Left ventricle myocardium inferior (tissue), 1 donor: ENCODE data around the gene TM9SF1. TPM values are rescaled to one million over a fixed set of nuclear protein-coding genes. Genes with fewer than 3 reads are reported as not detected.

Experiments
- DNase-seq: peaks from one replicate; pipeline ENCODE4 v3.0.0-alpha.2; 2020
- H3K27ac ChIP-seq: fragments of 200-600 bp; replicated peaks from 2 replicates; pipeline ENCODE4 v1.8.0; 2021
- H3K27me3 ChIP-seq: fragments of 200-600 bp; 2 replicates; pipeline ENCODE4 v1.8.0; 2021; ENCODE audit warnings: low read depth
- H3K36me3 ChIP-seq: fragments of 200-600 bp; 2 replicates; pipeline ENCODE4 v1.8.0; 2021
- H3K4me1 ChIP-seq: fragments of 200-600 bp; 2 replicates; pipeline ENCODE4 v1.8.0; 2021
- H3K4me3 ChIP-seq: fragments of 200-600 bp; 2 replicates; pipeline ENCODE4 v1.8.0; 2021; ENCODE audit warnings: mild to moderate bottlenecking, moderate library complexity
- H3K9me3 ChIP-seq: fragments of 200-600 bp; replicated peaks from 2 replicates; pipeline ENCODE4 v1.8.0; 2021
- intact Hi-C: fragments of 100-400 bp; cut with micrococcal nuclease; formaldehyde crosslinking; loops from one replicate; pipeline ENCODE4 v1.11.0; 2022
- microRNA-seq: library from miRNA; unstranded; fragments of <30 nt; microRNA quantifications from one replicate; pipeline ENCODE4 v1.2.0, GENCODE V29; 2020
- total RNA-seq: library from RNA; stranded (reverse); fragmentation: NEBNext Ultra II Directional; extraction: Animal tissue kit (Norgen Biotek cat#: 25700); gene quantifications from one replicate; pipeline ENCODE4 v1.2.1, GENCODE V29; 2021
- TF ChIP-seq, protein P1 (sequence below): fragments of 200-600 bp; IDR thresholded peaks from 2 replicates; pipeline ENCODE4 v1.8.0; 2021; ENCODE audit warnings: antibody characterized with exemption, mild to moderate bottlenecking, borderline replicate concordance
- donor health status: DM: no; HTN: yes; CAD: no; lungs with severe emphysema.

Gene TM9SF1
- total RNA-seq, 1 donor from 2014 or later = 22.2 TPM

DNA sequence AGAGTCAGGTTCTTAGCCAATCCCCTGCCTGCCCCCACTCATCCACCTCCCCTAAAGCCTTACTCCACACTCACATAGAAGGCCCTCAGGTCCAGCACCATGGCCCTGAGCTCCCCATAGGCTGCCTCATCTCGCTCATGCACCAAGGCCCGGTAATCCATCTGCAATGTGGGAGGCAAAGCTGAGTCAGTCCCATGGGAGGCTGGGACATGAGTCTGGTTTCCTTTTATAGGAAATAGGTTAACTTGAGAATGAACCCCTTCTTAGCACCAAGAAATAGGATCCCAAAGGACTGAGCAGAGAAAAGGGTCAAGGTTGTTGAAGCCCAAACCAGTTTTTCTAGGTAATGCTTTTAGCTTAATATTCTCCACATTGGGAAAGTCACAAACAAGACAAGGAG lies 51.7 kb downstream of the TM9SF1 start:
- DNase-seq = no peak
- intact Hi-C loops = no loop called here
- H3K27ac ChIP-seq = no peak overlapping the region
- H3K9me3 ChIP-seq = no peaks in the 10 kb centered on the region
- TF ChIP-seq, protein P1, sequence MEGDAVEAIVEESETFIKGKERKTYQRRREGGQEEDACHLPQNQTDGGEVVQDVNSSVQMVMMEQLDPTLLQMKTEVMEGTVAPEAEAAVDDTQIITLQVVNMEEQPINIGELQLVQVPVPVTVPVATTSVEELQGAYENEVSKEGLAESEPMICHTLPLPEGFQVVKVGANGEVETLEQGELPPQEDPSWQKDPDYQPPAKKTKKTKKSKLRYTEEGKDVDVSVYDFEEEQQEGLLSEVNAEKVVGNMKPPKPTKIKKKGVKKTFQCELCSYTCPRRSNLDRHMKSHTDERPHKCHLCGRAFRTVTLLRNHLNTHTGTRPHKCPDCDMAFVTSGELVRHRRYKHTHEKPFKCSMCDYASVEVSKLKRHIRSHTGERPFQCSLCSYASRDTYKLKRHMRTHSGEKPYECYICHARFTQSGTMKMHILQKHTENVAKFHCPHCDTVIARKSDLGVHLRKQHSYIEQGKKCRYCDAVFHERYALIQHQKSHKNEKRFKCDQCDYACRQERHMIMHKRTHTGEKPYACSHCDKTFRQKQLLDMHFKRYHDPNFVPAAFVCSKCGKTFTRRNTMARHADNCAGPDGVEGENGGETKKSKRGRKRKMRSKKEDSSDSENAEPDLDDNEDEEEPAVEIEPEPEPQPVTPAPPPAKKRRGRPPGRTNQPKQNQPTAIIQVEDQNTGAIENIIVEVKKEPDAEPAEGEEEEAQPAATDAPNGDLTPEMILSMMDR = no peak
- H3K4me3 ChIP-seq = no peak overlapping the region
- H3K36me3 ChIP-seq = peaks cover 29% of the 10 kb centered on the region
- no peaks in the 10 kb centered on the region for H3K27me3 ChIP-seq
- H3K4me1 ChIP-seq = peaks cover 70% of the 10 kb centered on the region

DNA sequence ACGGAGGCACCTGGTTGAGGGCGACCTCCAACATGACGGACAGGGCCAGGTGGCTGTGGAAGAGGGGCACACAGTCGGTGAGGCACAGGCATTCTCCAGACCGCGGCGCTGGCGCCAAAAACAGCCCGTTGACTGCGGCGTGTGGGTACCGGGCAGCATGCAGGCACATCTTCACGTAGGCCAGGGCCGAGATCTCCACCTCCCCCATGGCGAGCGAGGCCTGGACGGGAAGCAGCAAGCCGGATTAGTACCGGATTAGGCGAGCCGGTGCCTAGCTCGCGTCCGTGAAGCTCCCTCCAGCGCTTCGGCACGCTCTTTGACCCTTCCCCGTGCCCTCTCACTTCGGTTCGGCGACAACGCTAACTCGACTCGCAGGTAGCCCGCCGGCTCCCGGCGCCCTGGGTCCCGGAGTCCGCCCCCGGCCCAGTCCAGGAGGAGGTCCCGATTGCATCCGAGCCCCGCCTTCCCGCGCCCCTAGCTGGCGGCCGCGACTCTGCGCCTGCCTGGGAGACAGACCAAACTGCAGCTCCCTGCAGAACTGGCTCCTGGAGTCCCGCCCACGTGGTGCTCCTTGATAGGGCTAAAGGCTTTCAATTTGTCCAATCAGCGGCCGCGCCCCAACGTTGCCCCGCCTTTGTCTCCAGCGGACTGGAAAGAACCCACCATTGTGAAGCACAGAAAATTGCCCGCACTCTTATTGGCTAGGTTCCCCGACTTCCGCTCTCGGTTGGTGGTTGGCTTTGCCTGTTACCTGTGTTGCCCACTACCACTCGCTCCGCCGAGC lies 54.0 kb downstream of the TM9SF1 start, which contains the start of gene EMC9:
TSS of gene EMC9 (minus strand) at position 495 of the 784 bp plus-strand sequence. CDS start at position 208, 287 bp downstream.
- H3K9me3 ChIP-seq = no peaks in the 10 kb centered on the region
- intact Hi-C loops = no loop called here
- H3K27ac ChIP-seq = peak within 1 kb of the TSS; percentile 94
- H3K36me3 ChIP-seq = peaks cover 40% of the 10 kb centered on the region
- H3K4me3 ChIP-seq = peak within 1 kb of the TSS; percentile 93
- DNase-seq = peak; percentile 100
- TF ChIP-seq, protein P1 = peak; percentile 80
- peaks cover 76% of the 10 kb centered on the region for H3K4me1 ChIP-seq
- H3K27me3 ChIP-seq = no peaks in the 10 kb centered on the region

DNA sequence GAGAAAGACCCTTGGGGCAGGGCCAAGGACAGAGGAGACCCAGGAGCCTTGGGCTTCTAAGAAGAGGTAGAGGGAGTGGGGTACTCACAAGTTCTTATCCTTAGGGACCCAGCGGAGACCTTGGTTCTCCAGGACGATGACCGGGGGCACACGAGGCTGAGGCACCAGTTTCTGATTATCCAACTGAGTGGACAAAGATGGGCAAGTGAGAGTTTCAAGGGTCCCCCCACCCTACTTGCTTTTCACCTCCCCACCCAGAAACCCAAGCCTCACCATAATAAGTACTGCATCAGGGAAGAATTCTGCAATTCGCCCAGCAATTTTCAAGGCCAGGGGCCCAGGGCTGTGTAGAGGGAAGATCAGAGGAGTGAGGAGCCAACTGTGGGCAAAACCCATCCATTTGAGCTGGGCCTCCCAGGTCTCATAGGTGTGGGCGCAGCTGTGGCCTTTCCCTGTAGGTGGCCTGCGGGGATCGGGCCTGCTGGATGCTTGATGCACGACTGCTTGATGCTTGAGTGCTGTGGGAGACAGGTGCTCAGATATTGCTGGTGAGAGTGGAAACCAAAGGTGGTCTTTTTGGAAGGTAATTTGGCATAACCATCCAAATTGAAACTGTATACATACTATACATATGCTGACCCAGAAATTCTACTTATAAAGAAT lies 55.8 kb downstream of the TM9SF1 start:
- H3K4me3 ChIP-seq = peak overlapping the region; percentile 93
- no peaks in the 10 kb centered on the region for H3K9me3 ChIP-seq
- no peak for DNase-seq
- TF ChIP-seq, protein P1 = no peak
- peaks cover 70% of the 10 kb centered on the region for H3K4me1 ChIP-seq
- H3K27ac ChIP-seq = peak overlapping the region; percentile 94
- intact Hi-C loops = no loop called here
- no peaks in the 10 kb centered on the region for H3K27me3 ChIP-seq
- H3K36me3 ChIP-seq = peaks cover 40% of the 10 kb centered on the region

Small RNA genes lying within 50 kb of the gene (microRNA-seq; reads per million reads assigned to microRNA genes)
- gene MIR7703 = not detected

Other genes starting within 250 kb of the TM9SF1 start
- 30.8 TPM for gene DHRS4, start 241.7 kb downstream of the TM9SF1 start, total RNA-seq
- gene DHRS4L2, start 206.5 kb downstream of the TM9SF1 start, total RNA-seq = 15.7 TPM
- 0.11 TPM for gene CARMIL3, start 143.4 kb downstream of the TM9SF1 start, total RNA-seq
- gene CPNE6, start 123.9 kb downstream of the TM9SF1 start, total RNA-seq = not detected
- 3.1 TPM for gene PCK2, start 101.1 kb downstream of the TM9SF1 start, total RNA-seq
- 74.7 TPM for gene DCAF11, start 80.7 kb downstream of the TM9SF1 start, total RNA-seq
- gene NRL, start 80.5 kb downstream of the TM9SF1 start, total RNA-seq = 1.5 TPM
- gene FITM1, start 64.8 kb downstream of the TM9SF1 start, total RNA-seq = 148 TPM
- 108 TPM for gene PSME1, start 59.2 kb downstream of the TM9SF1 start, total RNA-seq
- gene EMC9, start 53.9 kb downstream of the TM9SF1 start, total RNA-seq = 14.5 TPM
- 89.7 TPM for gene PSME2, start 48.8 kb downstream of the TM9SF1 start, total RNA-seq
- gene RNF31, start 47.9 kb downstream of the TM9SF1 start, total RNA-seq = 34.8 TPM
- gene IRF9, start 34.2 kb downstream of the TM9SF1 start, total RNA-seq = 24.0 TPM
- 1.6 TPM for gene REC8, start 23.4 kb downstream of the TM9SF1 start, total RNA-seq
- gene IPO4, start 6.6 kb downstream of the TM9SF1 start, total RNA-seq = 13.3 TPM
- not detected for gene TSSK4, start 10.3 kb upstream of the TM9SF1 start, total RNA-seq
- 33.1 TPM for gene CHMP4A, start 18.0 kb upstream of the TM9SF1 start, total RNA-seq
- gene MDP1, start 20.6 kb upstream of the TM9SF1 start, total RNA-seq = 16.6 TPM
- gene NEDD8, start 36.9 kb upstream of the TM9SF1 start, total RNA-seq = 214 TPM
- gene GMPR2, start 37.5 kb upstream of the TM9SF1 start, total RNA-seq = 29.7 TPM
- 30.6 TPM for gene TINF2, start 47.2 kb upstream of the TM9SF1 start, total RNA-seq
- gene TGM1, start 67.7 kb upstream of the TM9SF1 start, total RNA-seq = 0.96 TPM
- 22.3 TPM for gene RABGGTA, start 76.2 kb upstream of the TM9SF1 start, total RNA-seq
- gene DHRS1, start 104.3 kb upstream of the TM9SF1 start, total RNA-seq = 6.9 TPM
- 23.4 TPM for gene NOP9, start 104.4 kb upstream of the TM9SF1 start, total RNA-seq
- 3.1 TPM for gene CIDEB, start 112.5 kb upstream of the TM9SF1 start, total RNA-seq
- 0.71 TPM for gene LTB4R2, start 114.7 kb upstream of the TM9SF1 start, total RNA-seq
- 1.8 TPM for gene LTB4R, start 116.1 kb upstream of the TM9SF1 start, total RNA-seq
- 26.6 TPM for gene ADCY4, start 139.6 kb upstream of the TM9SF1 start, total RNA-seq
- 3.6 TPM for gene RIPK3, start 144.6 kb upstream of the TM9SF1 start, total RNA-seq
- gene NFATC4, start 172.7 kb upstream of the TM9SF1 start, total RNA-seq = 20.6 TPM
- gene NYNRIN, start 203.6 kb upstream of the TM9SF1 start, total RNA-seq = 8.0 TPM
- 0.55 TPM for gene CBLN3, start 234.2 kb upstream of the TM9SF1 start, total RNA-seq
- 20.5 TPM for gene KHNYN, start 234.5 kb upstream of the TM9SF1 start, total RNA-seq
- 74.8 TPM for gene SDR39U1, start 247.3 kb upstream of the TM9SF1 start, total RNA-seq